ENCODE results near the gene GIPC1.

GIPC1 gene

DNA sequence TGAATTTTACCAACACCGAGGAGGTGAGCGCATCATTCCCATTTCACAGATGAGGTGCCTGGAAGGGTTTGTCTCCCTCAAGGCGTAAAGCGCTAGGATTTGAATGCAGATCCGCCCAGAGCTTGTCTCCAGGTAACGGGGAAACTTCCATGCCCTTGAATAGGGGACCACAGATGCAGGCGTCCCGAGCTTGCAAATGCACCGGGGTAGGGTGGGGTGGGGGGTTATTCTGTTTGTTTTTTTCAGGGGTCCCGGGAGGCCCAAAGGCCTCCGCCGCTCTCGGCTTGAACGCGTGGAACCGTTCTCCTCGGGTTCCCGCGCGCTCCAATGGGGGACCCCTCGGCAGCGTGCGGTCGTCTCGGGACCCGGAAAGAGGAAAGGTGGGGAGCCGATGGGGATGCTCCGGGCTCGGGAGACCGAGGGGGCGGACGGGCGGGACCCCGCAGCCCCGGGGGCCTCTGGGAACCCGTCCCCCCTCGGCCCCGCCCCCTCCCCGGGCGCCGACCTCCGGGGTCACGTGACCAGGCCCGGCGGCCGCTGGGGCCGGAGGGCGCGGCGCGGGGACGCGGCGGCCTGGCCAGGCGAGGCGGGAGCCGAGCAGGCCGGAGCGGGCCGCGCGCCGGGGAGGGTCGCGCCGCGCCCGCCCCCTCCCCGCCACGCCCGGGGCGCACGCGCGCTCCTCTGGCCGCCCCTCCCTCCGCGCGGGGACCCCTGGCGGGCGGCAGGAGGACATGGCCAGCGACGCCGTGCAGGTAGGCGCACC is 63.0 kb downstream of the GIPC1 start, which contains the start of gene PKN1:
Gene PKN1 (plus strand): TSS at position 516 of the 763 bp plus-strand sequence. CDS start 216 bp downstream, at position 732.
- no peak for DNase-seq

DNA sequence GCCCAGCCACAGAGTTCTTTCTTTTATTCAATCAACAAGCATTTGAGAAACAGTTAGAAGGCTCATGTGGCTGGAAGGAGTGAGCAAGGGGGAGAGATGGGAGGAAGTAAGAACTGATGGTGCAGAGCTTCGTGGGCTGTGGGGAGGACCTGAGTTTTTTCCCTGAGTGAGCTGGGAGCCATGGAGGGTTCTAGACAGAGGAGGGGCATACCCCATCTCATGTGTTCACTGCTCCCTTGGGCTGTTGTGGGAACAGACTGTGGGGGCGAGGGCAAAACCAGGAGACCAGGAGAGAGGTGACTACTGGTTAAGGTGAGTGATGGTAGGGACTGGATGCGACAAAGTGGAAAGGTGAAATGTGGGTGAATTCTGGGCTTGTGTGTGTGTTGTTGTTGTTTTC is 65.2 kb downstream of the GIPC1 start:
- DNase-seq, result no peak

DNA sequence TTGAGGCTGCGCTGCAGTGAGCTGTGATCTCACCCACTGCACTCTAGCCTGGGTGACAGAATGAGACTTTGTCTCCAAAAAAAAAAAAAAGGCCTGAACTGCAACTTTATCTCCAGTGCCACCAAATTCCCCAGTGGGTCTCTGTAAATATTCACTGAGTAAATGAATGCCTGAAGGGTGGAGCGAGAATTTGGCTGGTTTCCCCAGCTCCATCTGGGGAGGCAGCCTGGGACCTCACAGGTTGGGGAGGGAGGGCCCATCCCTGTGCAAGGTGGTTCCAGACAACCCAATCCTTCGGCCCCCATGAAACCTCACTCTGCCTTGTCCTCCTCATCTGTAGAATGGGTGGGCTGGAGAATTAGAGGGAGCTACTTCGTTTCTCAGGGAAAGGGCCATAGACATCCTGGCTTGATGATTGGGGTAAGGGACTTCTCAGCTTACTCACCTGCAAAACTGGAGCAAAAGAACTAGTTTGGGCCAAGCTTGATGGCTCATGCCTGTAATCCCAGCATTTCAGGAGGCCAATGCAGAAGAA is 67.0 kb downstream of the GIPC1 start:
- no peak for DNase-seq

Data from NCI-H2081 treated with DMSO at 0.1 percent for 48 hours (cell line).